IMR-90 (cell line): Measurements from ENCODE around the gene FUCA2.

Source experiments
- FOS ChIP-seq: fragments of 150-350 bp; IDR thresholded peaks from 2 replicates; pipeline ENCODE4 v1.6.1; 2016; ENCODE audit warnings: low read depth, low read length
- MAFK ChIP-seq: IDR thresholded peaks from 2 replicates; pipeline ENCODE4 v1.6.1; 2012; ENCODE audit warnings: low read depth, low read length, improper control_type of control experiment
- NFE2L2 ChIP-seq: fragments of 150-350 bp; IDR thresholded peaks from 2 replicates; pipeline ENCODE4 v1.6.1; 2016; ENCODE audit warnings: low read depth, mild to moderate bottlenecking, low read length
- POLR2A ChIP-seq: IDR thresholded peaks from 2 replicates; pipeline ENCODE4 v1.6.1; 2012; ENCODE audit warnings: mild to moderate bottlenecking, low read depth, low read length
- USF2 ChIP-seq: fragments of 150-350 bp; IDR thresholded peaks from 2 replicates; pipeline ENCODE4 v1.6.1; 2017; ENCODE audit warnings: mild to moderate bottlenecking, antibody characterized with exemption, low read length, low read depth
- TF ChIP-seq, protein P1 (sequence below): conservative IDR thresholded peaks from 2 replicates; pipeline ENCODE4 v1.5.1; 2012; ENCODE audit warnings: mild to moderate bottlenecking, low read depth, low read length, improper control_type of control experiment
- TF ChIP-seq, protein P2 (sequence below): fragments of 150-350 bp; IDR thresholded peaks from 2 replicates; pipeline ENCODE4 v1.6.1; 2016; ENCODE audit warnings: low read depth, mild to moderate bottlenecking, low read length, moderate library complexity, borderline replicate concordance

- no peak for TF ChIP-seq USF2
- TF ChIP-seq, protein P1, sequence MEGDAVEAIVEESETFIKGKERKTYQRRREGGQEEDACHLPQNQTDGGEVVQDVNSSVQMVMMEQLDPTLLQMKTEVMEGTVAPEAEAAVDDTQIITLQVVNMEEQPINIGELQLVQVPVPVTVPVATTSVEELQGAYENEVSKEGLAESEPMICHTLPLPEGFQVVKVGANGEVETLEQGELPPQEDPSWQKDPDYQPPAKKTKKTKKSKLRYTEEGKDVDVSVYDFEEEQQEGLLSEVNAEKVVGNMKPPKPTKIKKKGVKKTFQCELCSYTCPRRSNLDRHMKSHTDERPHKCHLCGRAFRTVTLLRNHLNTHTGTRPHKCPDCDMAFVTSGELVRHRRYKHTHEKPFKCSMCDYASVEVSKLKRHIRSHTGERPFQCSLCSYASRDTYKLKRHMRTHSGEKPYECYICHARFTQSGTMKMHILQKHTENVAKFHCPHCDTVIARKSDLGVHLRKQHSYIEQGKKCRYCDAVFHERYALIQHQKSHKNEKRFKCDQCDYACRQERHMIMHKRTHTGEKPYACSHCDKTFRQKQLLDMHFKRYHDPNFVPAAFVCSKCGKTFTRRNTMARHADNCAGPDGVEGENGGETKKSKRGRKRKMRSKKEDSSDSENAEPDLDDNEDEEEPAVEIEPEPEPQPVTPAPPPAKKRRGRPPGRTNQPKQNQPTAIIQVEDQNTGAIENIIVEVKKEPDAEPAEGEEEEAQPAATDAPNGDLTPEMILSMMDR, result no peak
- TF ChIP-seq POLR2A, result no peak
- TF ChIP-seq, protein P2, sequence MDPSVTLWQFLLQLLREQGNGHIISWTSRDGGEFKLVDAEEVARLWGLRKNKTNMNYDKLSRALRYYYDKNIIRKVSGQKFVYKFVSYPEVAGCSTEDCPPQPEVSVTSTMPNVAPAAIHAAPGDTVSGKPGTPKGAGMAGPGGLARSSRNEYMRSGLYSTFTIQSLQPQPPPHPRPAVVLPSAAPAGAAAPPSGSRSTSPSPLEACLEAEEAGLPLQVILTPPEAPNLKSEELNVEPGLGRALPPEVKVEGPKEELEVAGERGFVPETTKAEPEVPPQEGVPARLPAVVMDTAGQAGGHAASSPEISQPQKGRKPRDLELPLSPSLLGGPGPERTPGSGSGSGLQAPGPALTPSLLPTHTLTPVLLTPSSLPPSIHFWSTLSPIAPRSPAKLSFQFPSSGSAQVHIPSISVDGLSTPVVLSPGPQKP, result no peak
- no peak for TF ChIP-seq NFE2L2
- TF ChIP-seq FOS, result no peak
- no peak for TF ChIP-seq MAFK
These were observed 21.3 kb downstream of the FUCA2 start for GRCh38 chr6:143490244-143490643.
